DND-41 (cell line): ENCODE results near the gene RNF207.

Experiments
- CTCF ChIP-seq: IDR thresholded peaks from 2 replicates; pipeline ENCODE4 v1.5.1; 2012; ENCODE audit warnings: borderline replicate concordance, low read length, moderate library complexity, mild to moderate bottlenecking; ENCODE audit not compliant: poor library complexity, severe bottlenecking; ENCODE audit errors: extremely low read depth
- EZH2 ChIP-seq: IDR thresholded peaks from 3 replicates; pipeline ENCODE4 v1.6.1; 2012; ENCODE audit warnings: borderline replicate concordance, low read depth, mild to moderate bottlenecking, moderate library complexity, low read length, inconsistent platforms; ENCODE audit not compliant: severe bottlenecking

- TF ChIP-seq CTCF (no peak), EZH2 (no peak)
These were observed 31.2 kb downstream of the RNF207 start for GRCh38 chr1:6237093-6237492.
